DMS153 (cell line): Measurements from ENCODE around the gene SERP2.
A peak's percentile ranks its signal among the peaks of the same experiment; 100 is the strongest.

Source experiments
- DNase-seq: peaks from one replicate; lab custom pipeline; 2025; lab: John Stamatoyannopoulos, UW

SERP2 gene

DNA sequence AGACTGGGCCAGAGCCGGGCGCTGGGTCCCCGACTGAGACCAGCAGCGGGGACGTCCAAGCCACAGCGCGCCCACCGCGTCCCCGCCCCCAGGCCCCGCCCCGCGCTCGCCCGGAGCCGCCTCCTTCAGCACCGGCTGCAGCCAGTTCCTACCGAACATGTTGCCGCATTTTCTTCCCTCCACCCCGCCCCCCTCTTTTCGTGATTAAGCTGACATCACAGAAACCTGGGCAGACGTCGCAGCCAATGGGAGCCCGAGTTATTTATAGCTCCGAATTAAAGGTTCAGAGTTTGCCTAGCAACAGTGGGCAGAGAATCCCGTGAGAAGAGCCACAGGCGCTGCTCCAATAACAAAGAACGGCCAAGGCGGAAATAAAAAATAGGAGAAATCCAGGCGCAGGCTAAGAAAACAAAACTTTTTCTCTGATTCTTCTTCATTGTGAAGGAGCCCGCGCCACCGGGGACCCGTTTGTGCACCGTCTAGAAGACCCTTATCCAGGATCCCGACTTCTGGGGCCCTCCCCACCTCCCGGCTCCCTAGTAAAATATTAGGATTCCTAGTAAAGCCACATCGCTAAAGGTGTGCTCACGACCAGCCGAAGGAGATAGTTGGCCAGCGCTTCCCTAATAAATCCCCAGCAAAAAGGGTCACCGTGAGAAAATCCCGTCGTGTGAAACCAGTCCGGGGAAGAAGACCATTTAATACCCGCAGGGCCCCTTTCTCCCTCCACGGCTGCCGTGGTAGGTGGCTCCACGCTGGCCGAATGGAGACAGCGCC, 61.7 kb downstream of the SERP2 start:
- DNase-seq: peak; percentile 98

- no peak for DNase-seq
Measured at GRCh38 chr13:44435919-44436510, 62.4 kb downstream of the SERP2 start.

GRCh38 chr13:44436589-44437337, 63.1 kb downstream of the SERP2 start:
- DNase-seq: peak; percentile 94

- peak; percentile 32 for DNase-seq
Measured at GRCh38 chr13:44437356-44438233, 64.0 kb downstream of the SERP2 start.

DNA sequence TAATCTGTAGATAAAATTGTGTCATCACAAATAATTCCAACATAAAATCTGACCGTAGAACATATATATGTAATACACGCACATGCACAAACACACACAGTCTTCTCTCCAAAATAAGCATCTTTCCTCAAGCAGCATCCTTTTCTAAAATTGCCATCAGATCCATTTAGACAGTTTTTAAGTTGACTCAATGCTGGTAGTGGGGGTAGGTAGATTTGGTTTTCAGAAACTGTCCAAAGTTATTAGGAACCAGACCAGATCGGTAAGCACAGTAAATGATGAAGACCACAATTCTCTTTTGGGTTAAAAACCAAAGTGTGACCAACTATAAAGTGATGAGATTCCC, 64.6 kb downstream of the SERP2 start:
- no peak for DNase-seq

GRCh38 chr13:44439452-44440024, 65.9 kb downstream of the SERP2 start:
- no peak for DNase-seq

- DNase-seq: no peak
Measured at GRCh38 chr13:44440046-44440608, 66.5 kb downstream of the SERP2 start.
